GM23338 (cell line): ENCODE results near the gene MAPKAPK2. TPM values are rescaled to one million over a fixed set of nuclear protein-coding genes. Genes with fewer than 3 reads are reported as not detected.

Experiments used
- ATAC-seq: fragments of 200-7000 bp; cut with Tn5 transposase; 3 replicates; pipeline ENCODE4 v1.9.1; 2020
- DNase-seq: peaks from one replicate; pipeline ENCODE4 v3.0.0-alpha.2; 2015; ENCODE audit warnings: low spot score
- H2AFZ ChIP-seq: fragments of 200-600 bp; sonication (generic); 2 replicates; pipeline ENCODE4 v1.8.0; 2016; ENCODE audit warnings: antibody characterized with exemption, mild to moderate bottlenecking, moderate library complexity
- H3F3A ChIP-seq: fragments of 200-600 bp; sonication (generic); replicated peaks from 2 replicates; pipeline ENCODE4 v1.8.0; 2017; ENCODE audit warnings: antibody characterized with exemption, mixed run types, low read depth
- H3K27ac ChIP-seq: fragments of 200-600 bp; sonication (generic); 2 replicates; pipeline ENCODE4 v1.6.1; 2016; ENCODE audit warnings: low read depth
- H3K27me3 ChIP-seq: fragments of 200-600 bp; sonication (generic); 2 replicates; pipeline ENCODE4 v1.8.0; 2016; ENCODE audit warnings: mild to moderate bottlenecking, mixed run types, moderate library complexity; ENCODE audit not compliant: insufficient read depth
- H3K36me3 ChIP-seq: fragments of 200-600 bp; sonication (generic); 2 replicates; pipeline ENCODE4 v1.8.0; 2016; ENCODE audit warnings: mild to moderate bottlenecking; ENCODE audit not compliant: insufficient read depth
- H3K4me1 ChIP-seq: fragments of 200-600 bp; sonication (generic); 2 replicates; pipeline ENCODE4 v1.8.0; 2016; ENCODE audit warnings: mild to moderate bottlenecking, moderate library complexity; ENCODE audit not compliant: insufficient read depth
- H3K4me2 ChIP-seq: fragments of 200-600 bp; sonication (generic); 2 replicates; pipeline ENCODE4 v1.7.1; 2017; ENCODE audit warnings: mixed run types
- H3K4me3 ChIP-seq: fragments of 200-600 bp; sonication (generic); 2 replicates; pipeline ENCODE4 v1.6.1; 2016; ENCODE audit warnings: mixed run types
- H3K79me2 ChIP-seq: fragments of 200-600 bp; sonication (generic); replicated peaks from 2 replicates; pipeline ENCODE4 v1.8.0; 2017; ENCODE audit warnings: mild to moderate bottlenecking; ENCODE audit not compliant: insufficient read depth
- H3K9me2 ChIP-seq: fragments of 200-600 bp; sonication (generic); 2 replicates; pipeline ENCODE4 v1.8.0; 2017; ENCODE audit not compliant: insufficient read depth
- H4K20me1 ChIP-seq: fragments of 200-600 bp; sonication (generic); replicated peaks from 2 replicates; pipeline ENCODE4 v1.8.0; 2017; ENCODE audit warnings: mild to moderate bottlenecking; ENCODE audit not compliant: insufficient read depth
- H3K27ac Mint-ChIP-seq: 2 replicates; pipeline ENCODE4 v1.8.0; 2020; ENCODE audit warnings: inconsistent platforms, mild to moderate bottlenecking, moderate library complexity, mixed read lengths
- H3K27me3 Mint-ChIP-seq: 3 replicates; pipeline ENCODE4 v1.8.0; 2022; ENCODE audit warnings: low read depth, mild to moderate bottlenecking, moderate library complexity, mixed read lengths, inconsistent platforms; ENCODE audit not compliant: insufficient read depth, poor library complexity
- H3K36me3 Mint-ChIP-seq: 3 replicates; pipeline ENCODE4 v1.8.0; 2021; ENCODE audit warnings: low read depth, mild to moderate bottlenecking, inconsistent platforms, moderate library complexity, mixed read lengths
- H3K4me1 Mint-ChIP-seq: 3 replicates; pipeline ENCODE4 v1.8.0; 2020; ENCODE audit warnings: mild to moderate bottlenecking, inconsistent platforms, mixed read lengths
- H3K4me3 Mint-ChIP-seq: 3 replicates; pipeline ENCODE4 v1.8.0; 2021; ENCODE audit warnings: moderate library complexity, mild to moderate bottlenecking, inconsistent platforms, mixed read lengths
- H3K9me3 Mint-ChIP-seq: 3 replicates; pipeline ENCODE4 v1.8.0; 2020; ENCODE audit warnings: moderate library complexity, mild to moderate bottlenecking, inconsistent platforms, mixed read lengths
- CREB1 ChIP-seq: fragments of 250-450 bp; sonication (Bioruptor Pico); IDR thresholded peaks from 2 replicates; pipeline ENCODE4 v1.5.0; 2020; ENCODE audit warnings: low read depth, mild to moderate bottlenecking, moderate library complexity
- EZH2 ChIP-seq: fragments of 200-600 bp; sonication (generic); IDR thresholded peaks from one replicate; pipeline ENCODE4 v1.8.0; 2017; ENCODE audit warnings: antibody characterized with exemption, mild to moderate bottlenecking, low read depth; ENCODE audit not compliant: unreplicated experiment
- EZH2phosphoT487 ChIP-seq: fragments of 200-600 bp; sonication (generic); IDR thresholded peaks from one replicate; pipeline ENCODE4 v1.8.1; 2018; ENCODE audit warnings: antibody characterized with exemption; ENCODE audit not compliant: unreplicated experiment
- JUNB ChIP-seq: IDR thresholded peaks from one replicate; pipeline ENCODE4 v1.6.1; 2016; ENCODE audit warnings: antibody characterized with exemption; ENCODE audit not compliant: unreplicated experiment
- NANOG ChIP-seq: IDR thresholded peaks from 2 replicates; pipeline ENCODE4 v1.6.1; 2016; ENCODE audit warnings: antibody characterized with exemption, borderline replicate concordance
- POLR2AphosphoS5 ChIP-seq: IDR thresholded peaks from 2 replicates; pipeline ENCODE4 v1.6.1; 2016; ENCODE audit warnings: antibody characterized with exemption, low read depth
- STAT1 ChIP-seq: IDR thresholded peaks from one replicate; pipeline ENCODE4 v1.6.1; 2016; ENCODE audit warnings: antibody characterized with exemption; ENCODE audit not compliant: unreplicated experiment
- ZNF114 ChIP-seq: fragments of 250-450 bp; sonication (Bioruptor Pico); IDR thresholded peaks from 2 replicates; pipeline ENCODE4 v1.5.0; 2020; ENCODE audit warnings: mild to moderate bottlenecking, moderate library complexity
- ZNF331 ChIP-seq: fragments of 250-450 bp; sonication (Bioruptor Pico); IDR thresholded peaks from 2 replicates; pipeline ENCODE4 v1.5.0; 2020; ENCODE audit warnings: low read depth, mild to moderate bottlenecking, moderate library complexity
- polyA plus RNA-seq: library from polyadenylated mRNA; unstranded; fragments of >200 nt; fragmentation: Nextera tagmentation; extraction: Ambion mirVana; gene quantifications from 2 replicates; pipeline ENCODE4 v1.2.1, GENCODE V29; 2016
- total RNA-seq: library from RNA; depleted of rRNA; stranded (reverse); fragments of >200 nt; shearing (Covaris generic); gene quantifications from 2 replicates; pipeline ENCODE4 v1.2.3, GENCODE V29; 2014
- TF ChIP-seq, protein P1 (sequence below), 2 experiments: fragments of 200-600 bp in 1 of 2; sonication (generic) in 1 of 2; conservative IDR thresholded peaks; 2 replicates each; pipeline versions ENCODE4 v1.5.1 to v1.6.1; 2016 to 2017; ENCODE audit warnings: antibody characterized with exemption in 2 of 2, low read depth in 2 of 2, mild to moderate bottlenecking in 2 of 2, moderate library complexity in 1 of 2
- TF ChIP-seq, protein P2 (sequence below): IDR thresholded peaks from one replicate; pipeline ENCODE4 v1.6.1; 2018; ENCODE audit warnings: antibody characterized with exemption; ENCODE audit not compliant: unreplicated experiment
- TF ChIP-seq, protein P3 (sequence below): fragments of 250-450 bp; sonication (Bioruptor Pico); IDR thresholded peaks from 2 replicates; pipeline ENCODE4 v1.5.0; 2020; ENCODE audit warnings: mild to moderate bottlenecking, moderate library complexity
- TF ChIP-seq, protein P4 (sequence below): IDR thresholded peaks from 2 replicates; pipeline ENCODE4 v1.6.1; 2016; ENCODE audit warnings: antibody characterized with exemption

The MAPKAPK2 gene
- total and polyA plus RNA-seq, 2 experiments from 2014 or later: 10.1 to 30.4 TPM

DNA sequence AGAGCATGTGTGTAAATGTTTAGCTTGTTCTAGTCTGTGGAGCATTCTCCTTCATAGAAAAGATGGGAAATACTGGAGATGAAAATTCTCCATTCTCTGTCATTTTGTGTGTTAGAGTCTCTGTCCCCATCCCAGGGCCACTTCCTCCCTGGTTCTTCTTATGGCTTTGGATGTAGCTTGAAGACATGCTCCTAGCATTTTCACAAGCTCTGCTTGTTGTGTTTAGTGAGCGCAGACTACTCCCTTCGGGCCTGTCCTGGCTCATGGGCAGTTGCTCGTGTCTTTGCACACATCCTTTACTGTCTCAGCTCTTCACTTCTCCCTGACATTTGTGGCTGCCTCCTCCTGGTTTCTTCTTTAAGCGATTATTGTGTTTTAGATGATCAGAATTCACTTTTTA, 30.4 kb downstream of the MAPKAPK2 start:
- ATAC-seq: no peak
- no peak overlapping the region for H3K4me3 ChIP-seq
- no peak overlapping the region for H3K27ac ChIP-seq
- no peaks in the 10 kb centered on the region for H3K36me3 ChIP-seq
- H3K4me1 Mint-ChIP-seq: peaks cover 9% of the 10 kb centered on the region
- no peaks in the 10 kb centered on the region for H3F3A ChIP-seq
- TF ChIP-seq, protein P1, sequence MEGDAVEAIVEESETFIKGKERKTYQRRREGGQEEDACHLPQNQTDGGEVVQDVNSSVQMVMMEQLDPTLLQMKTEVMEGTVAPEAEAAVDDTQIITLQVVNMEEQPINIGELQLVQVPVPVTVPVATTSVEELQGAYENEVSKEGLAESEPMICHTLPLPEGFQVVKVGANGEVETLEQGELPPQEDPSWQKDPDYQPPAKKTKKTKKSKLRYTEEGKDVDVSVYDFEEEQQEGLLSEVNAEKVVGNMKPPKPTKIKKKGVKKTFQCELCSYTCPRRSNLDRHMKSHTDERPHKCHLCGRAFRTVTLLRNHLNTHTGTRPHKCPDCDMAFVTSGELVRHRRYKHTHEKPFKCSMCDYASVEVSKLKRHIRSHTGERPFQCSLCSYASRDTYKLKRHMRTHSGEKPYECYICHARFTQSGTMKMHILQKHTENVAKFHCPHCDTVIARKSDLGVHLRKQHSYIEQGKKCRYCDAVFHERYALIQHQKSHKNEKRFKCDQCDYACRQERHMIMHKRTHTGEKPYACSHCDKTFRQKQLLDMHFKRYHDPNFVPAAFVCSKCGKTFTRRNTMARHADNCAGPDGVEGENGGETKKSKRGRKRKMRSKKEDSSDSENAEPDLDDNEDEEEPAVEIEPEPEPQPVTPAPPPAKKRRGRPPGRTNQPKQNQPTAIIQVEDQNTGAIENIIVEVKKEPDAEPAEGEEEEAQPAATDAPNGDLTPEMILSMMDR (conservative IDR thresholded peaks at IDR 0.05; ENCODE audit: low read depth in 2 of 2): no peak
- TF ChIP-seq ZNF114 (CRISPR knock-in tag): no peak
- no peak for TF ChIP-seq JUNB
- no peak for TF ChIP-seq POLR2AphosphoS5
- no peak for TF ChIP-seq EZH2phosphoT487
- TF ChIP-seq ZNF331 (CRISPR knock-in tag): no peak
- TF ChIP-seq, protein P2, sequence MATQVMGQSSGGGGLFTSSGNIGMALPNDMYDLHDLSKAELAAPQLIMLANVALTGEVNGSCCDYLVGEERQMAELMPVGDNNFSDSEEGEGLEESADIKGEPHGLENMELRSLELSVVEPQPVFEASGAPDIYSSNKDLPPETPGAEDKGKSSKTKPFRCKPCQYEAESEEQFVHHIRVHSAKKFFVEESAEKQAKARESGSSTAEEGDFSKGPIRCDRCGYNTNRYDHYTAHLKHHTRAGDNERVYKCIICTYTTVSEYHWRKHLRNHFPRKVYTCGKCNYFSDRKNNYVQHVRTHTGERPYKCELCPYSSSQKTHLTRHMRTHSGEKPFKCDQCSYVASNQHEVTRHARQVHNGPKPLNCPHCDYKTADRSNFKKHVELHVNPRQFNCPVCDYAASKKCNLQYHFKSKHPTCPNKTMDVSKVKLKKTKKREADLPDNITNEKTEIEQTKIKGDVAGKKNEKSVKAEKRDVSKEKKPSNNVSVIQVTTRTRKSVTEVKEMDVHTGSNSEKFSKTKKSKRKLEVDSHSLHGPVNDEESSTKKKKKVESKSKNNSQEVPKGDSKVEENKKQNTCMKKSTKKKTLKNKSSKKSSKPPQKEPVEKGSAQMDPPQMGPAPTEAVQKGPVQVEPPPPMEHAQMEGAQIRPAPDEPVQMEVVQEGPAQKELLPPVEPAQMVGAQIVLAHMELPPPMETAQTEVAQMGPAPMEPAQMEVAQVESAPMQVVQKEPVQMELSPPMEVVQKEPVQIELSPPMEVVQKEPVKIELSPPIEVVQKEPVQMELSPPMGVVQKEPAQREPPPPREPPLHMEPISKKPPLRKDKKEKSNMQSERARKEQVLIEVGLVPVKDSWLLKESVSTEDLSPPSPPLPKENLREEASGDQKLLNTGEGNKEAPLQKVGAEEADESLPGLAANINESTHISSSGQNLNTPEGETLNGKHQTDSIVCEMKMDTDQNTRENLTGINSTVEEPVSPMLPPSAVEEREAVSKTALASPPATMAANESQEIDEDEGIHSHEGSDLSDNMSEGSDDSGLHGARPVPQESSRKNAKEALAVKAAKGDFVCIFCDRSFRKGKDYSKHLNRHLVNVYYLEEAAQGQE: no peak
- TF ChIP-seq STAT1: no peak
- TF ChIP-seq NANOG: no peak
- TF ChIP-seq, protein P3, sequence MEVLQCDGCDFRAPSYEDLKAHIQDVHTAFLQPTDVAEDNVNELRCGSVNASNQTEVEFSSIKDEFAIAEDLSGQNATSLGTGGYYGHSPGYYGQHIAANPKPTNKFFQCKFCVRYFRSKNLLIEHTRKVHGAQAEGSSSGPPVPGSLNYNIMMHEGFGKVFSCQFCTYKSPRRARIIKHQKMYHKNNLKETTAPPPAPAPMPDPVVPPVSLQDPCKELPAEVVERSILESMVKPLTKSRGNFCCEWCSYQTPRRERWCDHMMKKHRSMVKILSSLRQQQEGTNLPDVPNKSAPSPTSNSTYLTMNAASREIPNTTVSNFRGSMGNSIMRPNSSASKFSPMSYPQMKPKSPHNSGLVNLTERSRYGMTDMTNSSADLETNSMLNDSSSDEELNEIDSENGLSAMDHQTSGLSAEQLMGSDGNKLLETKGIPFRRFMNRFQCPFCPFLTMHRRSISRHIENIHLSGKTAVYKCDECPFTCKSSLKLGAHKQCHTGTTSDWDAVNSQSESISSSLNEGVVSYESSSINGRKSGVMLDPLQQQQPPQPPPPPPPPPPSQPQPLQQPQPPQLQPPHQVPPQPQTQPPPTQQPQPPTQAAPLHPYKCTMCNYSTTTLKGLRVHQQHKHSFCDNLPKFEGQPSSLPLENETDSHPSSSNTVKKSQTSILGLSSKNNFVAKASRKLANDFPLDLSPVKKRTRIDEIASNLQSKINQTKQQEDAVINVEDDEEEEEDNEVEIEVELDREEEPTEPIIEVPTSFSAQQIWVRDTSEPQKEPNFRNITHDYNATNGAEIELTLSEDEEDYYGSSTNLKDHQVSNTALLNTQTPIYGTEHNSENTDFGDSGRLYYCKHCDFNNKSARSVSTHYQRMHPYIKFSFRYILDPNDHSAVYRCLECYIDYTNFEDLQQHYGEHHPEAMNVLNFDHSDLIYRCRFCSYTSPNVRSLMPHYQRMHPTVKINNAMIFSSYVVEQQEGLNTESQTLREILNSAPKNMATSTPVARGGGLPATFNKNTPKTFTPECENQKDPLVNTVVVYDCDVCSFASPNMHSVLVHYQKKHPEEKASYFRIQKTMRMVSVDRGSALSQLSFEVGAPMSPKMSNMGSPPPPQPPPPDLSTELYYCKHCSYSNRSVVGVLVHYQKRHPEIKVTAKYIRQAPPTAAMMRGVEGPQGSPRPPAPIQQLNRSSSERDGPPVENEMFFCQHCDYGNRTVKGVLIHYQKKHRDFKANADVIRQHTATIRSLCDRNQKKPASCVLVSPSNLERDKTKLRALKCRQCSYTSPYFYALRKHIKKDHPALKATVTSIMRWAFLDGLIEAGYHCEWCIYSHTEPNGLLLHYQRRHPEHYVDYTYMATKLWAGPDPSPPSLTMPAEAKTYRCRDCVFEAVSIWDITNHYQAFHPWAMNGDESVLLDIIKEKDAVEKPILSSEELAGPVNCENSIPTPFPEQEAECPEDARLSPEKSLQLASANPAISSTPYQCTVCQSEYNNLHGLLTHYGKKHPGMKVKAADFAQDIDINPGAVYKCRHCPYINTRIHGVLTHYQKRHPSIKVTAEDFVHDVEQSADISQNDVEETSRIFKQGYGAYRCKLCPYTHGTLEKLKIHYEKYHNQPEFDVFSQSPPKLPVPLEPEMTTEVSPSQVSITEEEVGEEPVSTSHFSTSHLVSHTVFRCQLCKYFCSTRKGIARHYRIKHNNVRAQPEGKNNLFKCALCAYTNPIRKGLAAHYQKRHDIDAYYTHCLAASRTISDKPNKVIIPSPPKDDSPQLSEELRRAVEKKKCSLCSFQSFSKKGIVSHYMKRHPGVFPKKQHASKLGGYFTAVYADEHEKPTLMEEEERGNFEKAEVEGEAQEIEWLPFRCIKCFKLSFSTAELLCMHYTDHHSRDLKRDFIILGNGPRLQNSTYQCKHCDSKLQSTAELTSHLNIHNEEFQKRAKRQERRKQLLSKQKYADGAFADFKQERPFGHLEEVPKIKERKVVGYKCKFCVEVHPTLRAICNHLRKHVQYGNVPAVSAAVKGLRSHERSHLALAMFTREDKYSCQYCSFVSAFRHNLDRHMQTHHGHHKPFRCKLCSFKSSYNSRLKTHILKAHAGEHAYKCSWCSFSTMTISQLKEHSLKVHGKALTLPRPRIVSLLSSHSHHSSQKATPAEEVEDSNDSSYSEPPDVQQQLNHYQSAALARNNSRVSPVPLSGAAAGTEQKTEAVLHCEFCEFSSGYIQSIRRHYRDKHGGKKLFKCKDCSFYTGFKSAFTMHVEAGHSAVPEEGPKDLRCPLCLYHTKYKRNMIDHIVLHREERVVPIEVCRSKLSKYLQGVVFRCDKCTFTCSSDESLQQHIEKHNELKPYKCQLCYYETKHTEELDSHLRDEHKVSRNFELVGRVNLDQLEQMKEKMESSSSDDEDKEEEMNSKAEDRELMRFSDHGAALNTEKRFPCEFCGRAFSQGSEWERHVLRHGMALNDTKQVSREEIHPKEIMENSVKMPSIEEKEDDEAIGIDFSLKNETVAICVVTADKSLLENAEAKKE (CRISPR knock-in tag): no peak
- TF ChIP-seq, protein P4, sequence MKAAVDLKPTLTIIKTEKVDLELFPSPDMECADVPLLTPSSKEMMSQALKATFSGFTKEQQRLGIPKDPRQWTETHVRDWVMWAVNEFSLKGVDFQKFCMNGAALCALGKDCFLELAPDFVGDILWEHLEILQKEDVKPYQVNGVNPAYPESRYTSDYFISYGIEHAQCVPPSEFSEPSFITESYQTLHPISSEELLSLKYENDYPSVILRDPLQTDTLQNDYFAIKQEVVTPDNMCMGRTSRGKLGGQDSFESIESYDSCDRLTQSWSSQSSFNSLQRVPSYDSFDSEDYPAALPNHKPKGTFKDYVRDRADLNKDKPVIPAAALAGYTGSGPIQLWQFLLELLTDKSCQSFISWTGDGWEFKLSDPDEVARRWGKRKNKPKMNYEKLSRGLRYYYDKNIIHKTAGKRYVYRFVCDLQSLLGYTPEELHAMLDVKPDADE: no peak
- TF ChIP-seq CREB1 (CRISPR knock-in tag): no peak
- TF ChIP-seq EZH2: no peak
- H3K79me2 ChIP-seq: peaks cover 92% of the 10 kb centered on the region
- no peak overlapping the region for H3K27ac Mint-ChIP-seq
- no peaks in the 10 kb centered on the region for H3K4me1 ChIP-seq
- peaks cover 1% of the 10 kb centered on the region for H3K27me3 Mint-ChIP-seq
- H3K4me2 ChIP-seq: no peak overlapping the region
- no peaks in the 10 kb centered on the region; the same call in 2 of the 3 replicates for H3K9me3 Mint-ChIP-seq
- no peak overlapping the region for H2AFZ ChIP-seq
- H3K9me2 ChIP-seq: no peaks in the 10 kb centered on the region
- no peaks in the 10 kb centered on the region for H3K27me3 ChIP-seq
- no peaks in the 10 kb centered on the region for H3K36me3 Mint-ChIP-seq
- H4K20me1 ChIP-seq: peaks cover 27% of the 10 kb centered on the region
- no peak overlapping the region for H3K4me3 Mint-ChIP-seq
- no peak for DNase-seq
